H9 (cell line): ENCODE data around the gene MAZ. TPM values are rescaled to one million over a fixed set of nuclear protein-coding genes. Genes with fewer than 3 reads are reported as not detected.

Experiments used
- DNase-seq: peaks from one replicate; pipeline ENCODE4 v3.0.0-alpha.2; 2017
- H2AFZ ChIP-seq: one replicate; pipeline ENCODE4 v1.6.1; 2013; ENCODE audit warnings: mild to moderate bottlenecking, low read length, control low read depth, moderate library complexity
- H2AK5ac ChIP-seq: 2 replicates; pipeline ENCODE4 v1.6.1; 2013; ENCODE audit warnings: low read length, control low read depth, mixed read lengths; ENCODE audit not compliant: insufficient read length
- H2BK120ac ChIP-seq: one replicate; pipeline ENCODE4 v1.6.1; 2013; ENCODE audit warnings: low read depth, mild to moderate bottlenecking, low read length, control low read depth, inconsistent platforms; ENCODE audit not compliant: poor library complexity, severe bottlenecking
- H2BK12ac ChIP-seq: 2 replicates; pipeline ENCODE4 v1.6.1; 2013; ENCODE audit warnings: low read length, control low read depth, mixed read lengths, low read depth; ENCODE audit not compliant: insufficient read length
- H2BK15ac ChIP-seq: 2 replicates; pipeline ENCODE4 v1.6.1; 2013; ENCODE audit warnings: low read depth, low read length, control low read depth
- H2BK20ac ChIP-seq: one replicate; pipeline ENCODE4 v1.6.1; 2013; ENCODE audit warnings: low read depth, mild to moderate bottlenecking, low read length, control low read depth, inconsistent platforms; ENCODE audit not compliant: poor library complexity, severe bottlenecking
- H2BK5ac ChIP-seq: 2 replicates; pipeline ENCODE4 v1.6.1; 2013; ENCODE audit warnings: low read length, control low read depth, mixed read lengths; ENCODE audit not compliant: insufficient read length
- H3K14ac ChIP-seq: 2 replicates; pipeline ENCODE4 v1.6.1; 2013; ENCODE audit warnings: low read length, control low read depth; ENCODE audit not compliant: insufficient read depth
- H3K18ac ChIP-seq: 2 replicates; pipeline ENCODE4 v1.6.1; 2013; ENCODE audit warnings: low read depth, mild to moderate bottlenecking, mixed read lengths, low read length, control low read depth; ENCODE audit not compliant: insufficient read length
- H3K23ac ChIP-seq: 2 replicates; pipeline ENCODE4 v1.6.1; 2013; ENCODE audit warnings: low read length, control low read depth, mixed read lengths, low read depth; ENCODE audit not compliant: insufficient read length
- H3K23me2 ChIP-seq: 2 replicates; pipeline ENCODE4 v1.6.1; 2013; ENCODE audit warnings: low read depth, mild to moderate bottlenecking, mixed read lengths, low read length, control low read depth; ENCODE audit not compliant: insufficient read length, poor library complexity, severe bottlenecking
- H3K27ac ChIP-seq: 2 replicates; pipeline ENCODE4 v1.5.1; 2013; ENCODE audit warnings: low read length, control low read depth, mixed read lengths, low read depth; ENCODE audit not compliant: insufficient read length
- H3K27me3 ChIP-seq: 2 replicates; pipeline ENCODE4 v1.6.1; 2013; ENCODE audit warnings: low read length, control low read depth, inconsistent platforms; ENCODE audit not compliant: insufficient read depth
- H3K4ac ChIP-seq: 2 replicates; pipeline ENCODE4 v1.6.1; 2013; ENCODE audit warnings: low read depth, mild to moderate bottlenecking, control low read depth, inconsistent platforms, low read length, moderate library complexity
- H3K4me1 ChIP-seq: 2 replicates; pipeline ENCODE4 v1.6.1; 2013; ENCODE audit warnings: low read length, control low read depth, inconsistent platforms; ENCODE audit not compliant: insufficient read depth
- H3K4me2 ChIP-seq: 2 replicates; pipeline ENCODE4 v1.6.1; 2013; ENCODE audit warnings: low read length, control low read depth, mixed read lengths; ENCODE audit not compliant: insufficient read length, insufficient read depth
- H3K56ac ChIP-seq: 2 replicates; pipeline ENCODE4 v1.6.1; 2013; ENCODE audit warnings: low read depth, mild to moderate bottlenecking, mixed read lengths, low read length, control low read depth; ENCODE audit not compliant: insufficient read length
- H3K79me1 ChIP-seq: 2 replicates; pipeline ENCODE4 v1.6.1; 2013; ENCODE audit warnings: low read depth, mild to moderate bottlenecking, moderate library complexity, low read length, control low read depth, inconsistent platforms; ENCODE audit not compliant: insufficient read depth, poor library complexity, severe bottlenecking
- H3K79me2 ChIP-seq: 2 replicates; pipeline ENCODE4 v1.6.1; 2013; ENCODE audit warnings: low read length, control low read depth, inconsistent platforms; ENCODE audit not compliant: insufficient read depth
- H3K9ac ChIP-seq: 2 replicates; pipeline ENCODE4 v1.6.1; 2013; ENCODE audit warnings: low read length, control low read depth, mixed read lengths; ENCODE audit not compliant: insufficient read length; ENCODE audit errors: extremely low read depth
- H3K9me3 ChIP-seq: one replicate; pipeline ENCODE4 v1.6.1; 2013; ENCODE audit warnings: low read depth, low read length, inconsistent platforms; ENCODE audit not compliant: control insufficient read depth
- H3T11ph ChIP-seq: one replicate; pipeline ENCODE4 v1.6.1; 2013; ENCODE audit warnings: mild to moderate bottlenecking, low read length, control low read depth, inconsistent platforms
- H4K20me1 ChIP-seq: one replicate; pipeline ENCODE4 v1.6.1; 2013; ENCODE audit not compliant: control insufficient read depth, insufficient read length, insufficient read depth
- H4K5ac ChIP-seq: 2 replicates; pipeline ENCODE4 v1.6.1; 2013; ENCODE audit warnings: low read depth, mild to moderate bottlenecking, mixed read lengths, low read length, control low read depth; ENCODE audit not compliant: insufficient read length
- H4K8ac ChIP-seq: replicated peaks from 2 replicates; pipeline ENCODE4 v1.6.1; 2013; ENCODE audit warnings: low read length, control low read depth, mixed read lengths, low read depth; ENCODE audit not compliant: insufficient read length
- H4K91ac ChIP-seq: 2 replicates; pipeline ENCODE4 v1.6.1; 2013; ENCODE audit warnings: low read depth, mild to moderate bottlenecking, moderate library complexity, mixed read lengths, low read length, control low read depth; ENCODE audit not compliant: insufficient read length
- H3K27ac Mint-ChIP-seq, 3 experiments: 2 replicates in 2 of 3; 3 replicates in 1 of 3; pipeline ENCODE4 v1.8.0; 2020 to 2021; ENCODE audit warnings: mixed read lengths in 3 of 3, mild to moderate bottlenecking in 1 of 3, moderate library complexity in 1 of 3
- H3K27me3 Mint-ChIP-seq: 2 replicates; pipeline ENCODE4 v1.8.0; 2021; ENCODE audit warnings: low read depth, mild to moderate bottlenecking, moderate library complexity, mixed read lengths
- H3K36me3 Mint-ChIP-seq, 3 experiments: 2 replicates in 2 of 3; 3 replicates in 1 of 3; pipeline ENCODE4 v1.8.0; 2020 to 2021; ENCODE audit warnings: low read depth in 3 of 3, mixed read lengths in 3 of 3; ENCODE audit not compliant: insufficient read depth in 1 of 3
- H3K4me1 Mint-ChIP-seq, 2 experiments: 2 replicates each; pipeline ENCODE4 v1.8.0; 2020; ENCODE audit warnings: mixed read lengths in 2 of 2
- H3K4me3 Mint-ChIP-seq, 2 experiments: 2 replicates in 1 of 2; 3 replicates in 1 of 2; pipeline ENCODE4 v1.8.0; 2020 to 2021; ENCODE audit warnings: mild to moderate bottlenecking in 2 of 2, mixed read lengths in 2 of 2, moderate library complexity in 1 of 2
- H3K9me3 Mint-ChIP-seq, 2 experiments: 2 replicates in 1 of 2; 3 replicates in 1 of 2; pipeline ENCODE4 v1.8.0; 2020; ENCODE audit warnings: mild to moderate bottlenecking in 2 of 2, mixed read lengths in 2 of 2, moderate library complexity in 1 of 2
- WGBS: extraction: QIAGEN DNeasy Blood & Tissue Kit; methylation state at CpG from one replicate; pipeline ENCODE4 v1.1.7; 2013; ENCODE audit warnings: missing lambda C conversion rate, low lambda C conversion rate, mixed read lengths; ENCODE audit not compliant: insufficient read length; ENCODE audit errors: extremely low coverage; 5-methylcytosine and 5-hydroxymethylcytosine counted together
- total RNA-seq: library from RNA; stranded (reverse); gene quantifications from 2 replicates; pipeline ENCODE4 v1.2.1, GENCODE V29; 2021
- TF ChIP-seq, protein P1 (sequence below): fragments of 200-600 bp; sonication (generic); conservative IDR thresholded peaks from 3 replicates; pipeline ENCODE4 v1.8.0; 2021; ENCODE audit warnings: antibody characterized with exemption, mild to moderate bottlenecking

MAZ gene
- total RNA-seq, 1 experiment from 2014 or later, result 412 TPM

DNA sequence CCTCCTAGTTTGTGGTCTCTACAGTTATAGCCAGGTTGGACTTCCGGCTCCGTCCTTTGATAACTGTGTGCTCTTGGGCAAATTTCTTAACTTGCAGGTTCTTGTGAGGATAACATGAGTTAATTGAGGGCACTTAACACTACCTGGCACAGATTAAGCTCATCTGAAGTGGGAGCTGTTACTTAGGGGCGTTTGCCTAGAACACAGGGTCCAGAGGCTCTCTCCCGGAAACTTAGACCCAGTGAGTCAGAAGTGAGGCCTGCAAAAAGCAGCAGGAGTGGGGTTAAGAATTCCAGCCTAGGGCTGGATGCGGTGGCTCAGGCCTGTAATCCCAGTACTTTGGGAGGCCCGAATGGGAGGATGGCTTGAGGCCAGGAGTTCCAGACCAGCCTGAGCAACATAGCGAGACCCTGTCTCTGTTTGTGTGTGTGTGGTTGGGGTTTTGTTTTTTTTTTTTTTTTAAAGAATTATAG lies 15.3 kb downstream of the MAZ start:
- no peak overlapping the region for H3T11ph ChIP-seq
- H3K79me1 ChIP-seq, result no peaks in the 10 kb centered on the region
- no peak overlapping the region for H2BK120ac ChIP-seq
- H2AK5ac ChIP-seq, result no peak overlapping the region
- no peak overlapping the region for H3K4ac ChIP-seq
- no peak overlapping the region for H3K56ac ChIP-seq
- H4K5ac ChIP-seq, result no peak overlapping the region
- peak overlapping the region in 1 of 3 experiments; percentile 83; a peak in 2 of 7 replicates for H3K27ac Mint-ChIP-seq
- no peaks in the 10 kb centered on the region for H3K79me2 ChIP-seq
- no peak overlapping the region for H3K27ac ChIP-seq
- H3K36me3 Mint-ChIP-seq, result peaks cover 24 to 38% (median 35%) of the 10 kb centered on the region in 3 experiments
- H2AFZ ChIP-seq, result no peak overlapping the region
- H2BK12ac ChIP-seq, result no peak overlapping the region
- no peak overlapping the region for H3K18ac ChIP-seq
- H4K91ac ChIP-seq, result no peak overlapping the region
- H3K9me3 Mint-ChIP-seq, result no peaks in the 10 kb centered on the region
- H3K4me1 Mint-ChIP-seq, result peaks cover 40 to 49% of the 10 kb centered on the region in 2 experiments
- no peaks in the 10 kb centered on the region; the same call in 1 of the 2 replicates for H3K27me3 Mint-ChIP-seq
- H2BK5ac ChIP-seq, result no peak overlapping the region
- H2BK15ac ChIP-seq, result no peak overlapping the region
- no peaks in the 10 kb centered on the region for H3K27me3 ChIP-seq
- no peaks in the 10 kb centered on the region for H3K4me1 ChIP-seq
- H3K23ac ChIP-seq, result no peak overlapping the region
- no peaks in the 10 kb centered on the region for H3K23me2 ChIP-seq
- WGBS, result no CpG with 5 or more reads among the region's 7 CpGs
- H3K4me3 Mint-ChIP-seq, result no peak overlapping the region
- no peak overlapping the region for H3K9ac ChIP-seq
- no peaks in the 10 kb centered on the region for H3K9me3 ChIP-seq
- TF ChIP-seq, protein P1, sequence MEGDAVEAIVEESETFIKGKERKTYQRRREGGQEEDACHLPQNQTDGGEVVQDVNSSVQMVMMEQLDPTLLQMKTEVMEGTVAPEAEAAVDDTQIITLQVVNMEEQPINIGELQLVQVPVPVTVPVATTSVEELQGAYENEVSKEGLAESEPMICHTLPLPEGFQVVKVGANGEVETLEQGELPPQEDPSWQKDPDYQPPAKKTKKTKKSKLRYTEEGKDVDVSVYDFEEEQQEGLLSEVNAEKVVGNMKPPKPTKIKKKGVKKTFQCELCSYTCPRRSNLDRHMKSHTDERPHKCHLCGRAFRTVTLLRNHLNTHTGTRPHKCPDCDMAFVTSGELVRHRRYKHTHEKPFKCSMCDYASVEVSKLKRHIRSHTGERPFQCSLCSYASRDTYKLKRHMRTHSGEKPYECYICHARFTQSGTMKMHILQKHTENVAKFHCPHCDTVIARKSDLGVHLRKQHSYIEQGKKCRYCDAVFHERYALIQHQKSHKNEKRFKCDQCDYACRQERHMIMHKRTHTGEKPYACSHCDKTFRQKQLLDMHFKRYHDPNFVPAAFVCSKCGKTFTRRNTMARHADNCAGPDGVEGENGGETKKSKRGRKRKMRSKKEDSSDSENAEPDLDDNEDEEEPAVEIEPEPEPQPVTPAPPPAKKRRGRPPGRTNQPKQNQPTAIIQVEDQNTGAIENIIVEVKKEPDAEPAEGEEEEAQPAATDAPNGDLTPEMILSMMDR, result no peak
- H3K4me2 ChIP-seq, result no peak overlapping the region
- DNase-seq, result no peak
- H3K14ac ChIP-seq, result no peak overlapping the region
- H4K20me1 ChIP-seq, result no peaks in the 10 kb centered on the region
- H4K8ac ChIP-seq, result no peak overlapping the region
- H2BK20ac ChIP-seq, result no peak overlapping the region
